Activated CD8-positive, alpha-beta T cell treated with anti-CD3 and anti-CD28 coated beads for 36 hours (primary cell): Measurements from ENCODE around the gene OR8A1. TPM values are rescaled to one million over a fixed set of nuclear protein-coding genes. Genes with fewer than 3 reads are reported as not detected.

Experiments
- ATAC-seq: fragments of 200-7000 bp; cut with Tn5 transposase; one replicate; pipeline ENCODE4 v1.10.0; 2021; ENCODE audit warnings: mild to moderate bottlenecking, moderate library complexity
- CTCF ChIA-PET: fragments of 350-600 bp; sonication (Branson Sonifier 250); formaldehyde crosslinking; loops from one replicate; lab custom pipeline; 2021; ENCODE audit warnings: antibody characterized with exemption; lab: Charles Lee
- POLR2A ChIA-PET: fragments of 350-600 bp; sonication (Branson Sonifier 250); formaldehyde crosslinking; loops from one replicate; lab custom pipeline; 2021; ENCODE audit warnings: antibody characterized with exemption; lab: Charles Lee
- DNase-seq: peaks from one replicate; pipeline ENCODE4 v3.0.0-alpha.2; 2020
- H3K27ac Mint-ChIP-seq: one replicate; pipeline ENCODE4 v1.8.0; 2021; ENCODE audit warnings: mild to moderate bottlenecking, mixed read lengths
- H3K27me3 Mint-ChIP-seq: one replicate; pipeline ENCODE4 v1.8.0; 2021; ENCODE audit warnings: mixed read lengths
- H3K36me3 Mint-ChIP-seq: one replicate; pipeline ENCODE4 v1.8.0; 2021; ENCODE audit warnings: low read depth, mixed read lengths
- H3K4me1 Mint-ChIP-seq: one replicate; pipeline ENCODE4 v1.8.0; 2021; ENCODE audit warnings: low read depth, mixed read lengths
- H3K4me3 Mint-ChIP-seq: one replicate; pipeline ENCODE4 v1.8.0; 2021; ENCODE audit warnings: mild to moderate bottlenecking, moderate library complexity, mixed read lengths
- H3K9me3 Mint-ChIP-seq: one replicate; pipeline ENCODE4 v1.8.0; 2021; ENCODE audit warnings: mixed read lengths
- intact Hi-C: fragments of 100-400 bp; cut with micrococcal nuclease; formaldehyde crosslinking; loops from one replicate; pipeline ENCODE4 v1.10.0; 2022
- total RNA-seq, 2 experiments: library from RNA; stranded (reverse); gene quantifications; one replicate each; pipeline ENCODE4 v1.2.3, GENCODE V29; 2021
- TF ChIP-seq, protein P1 (sequence below): fragments of 200-600 bp; IDR thresholded peaks from one replicate; pipeline ENCODE4 v1.8.0; 2022; ENCODE audit warnings: antibody characterized with exemption, mild to moderate bottlenecking

OR8A1 gene
- total RNA-seq, 2 experiments from 2014 or later: not detected

GRCh38 chr11:124536520-124536919, 33.3 kb upstream of the OR8A1 start:
- H3K9me3 Mint-ChIP-seq: no peaks in the 10 kb centered on the region
- peaks cover 13% of the 10 kb centered on the region for H3K27me3 Mint-ChIP-seq
- intact Hi-C loops: no loop called here
- CTCF ChIA-PET: no interaction called here
- H3K4me1 Mint-ChIP-seq: no peaks in the 10 kb centered on the region
- no peak for DNase-seq
- no peaks in the 10 kb centered on the region for H3K36me3 Mint-ChIP-seq
- no peak for ATAC-seq
- TF ChIP-seq, protein P1, sequence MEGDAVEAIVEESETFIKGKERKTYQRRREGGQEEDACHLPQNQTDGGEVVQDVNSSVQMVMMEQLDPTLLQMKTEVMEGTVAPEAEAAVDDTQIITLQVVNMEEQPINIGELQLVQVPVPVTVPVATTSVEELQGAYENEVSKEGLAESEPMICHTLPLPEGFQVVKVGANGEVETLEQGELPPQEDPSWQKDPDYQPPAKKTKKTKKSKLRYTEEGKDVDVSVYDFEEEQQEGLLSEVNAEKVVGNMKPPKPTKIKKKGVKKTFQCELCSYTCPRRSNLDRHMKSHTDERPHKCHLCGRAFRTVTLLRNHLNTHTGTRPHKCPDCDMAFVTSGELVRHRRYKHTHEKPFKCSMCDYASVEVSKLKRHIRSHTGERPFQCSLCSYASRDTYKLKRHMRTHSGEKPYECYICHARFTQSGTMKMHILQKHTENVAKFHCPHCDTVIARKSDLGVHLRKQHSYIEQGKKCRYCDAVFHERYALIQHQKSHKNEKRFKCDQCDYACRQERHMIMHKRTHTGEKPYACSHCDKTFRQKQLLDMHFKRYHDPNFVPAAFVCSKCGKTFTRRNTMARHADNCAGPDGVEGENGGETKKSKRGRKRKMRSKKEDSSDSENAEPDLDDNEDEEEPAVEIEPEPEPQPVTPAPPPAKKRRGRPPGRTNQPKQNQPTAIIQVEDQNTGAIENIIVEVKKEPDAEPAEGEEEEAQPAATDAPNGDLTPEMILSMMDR: no peak
- POLR2A ChIA-PET: no interaction called here
- H3K4me3 Mint-ChIP-seq: no peak overlapping the region
- H3K27ac Mint-ChIP-seq: no peak overlapping the region

- ChIA-PET CTCF (no interaction called here), POLR2A (no interaction called here)
- Mint-ChIP-seq H3K27me3 (peaks cover 14% of the 10 kb centered on the region), H3K36me3 (no peaks in the 10 kb centered on the region), H3K4me3 (no peak overlapping the region), H3K4me1 (no peaks in the 10 kb centered on the region), H3K27ac (no peak overlapping the region), H3K9me3 (no peaks in the 10 kb centered on the region)
- no peak for DNase-seq
- TF ChIP-seq, protein P1: no peak
- ATAC-seq: no peak
- intact Hi-C loops: no loop called here
Observed at GRCh38 chr11:124538019-124538418, 31.8 kb upstream of the OR8A1 start.

- Mint-ChIP-seq H3K9me3 (no peaks in the 10 kb centered on the region), H3K27ac (no peak overlapping the region), H3K4me3 (no peak overlapping the region), H3K27me3 (peaks cover 12% of the 10 kb centered on the region), H3K36me3 (no peaks in the 10 kb centered on the region), H3K4me1 (no peaks in the 10 kb centered on the region)
- TF ChIP-seq, protein P1: no peak
- CTCF ChIA-PET: no interaction called here
- ATAC-seq (no peak), DNase-seq (no peak)
- intact Hi-C loops: no loop called here
- POLR2A ChIA-PET: no interaction called here
Observed at GRCh38 chr11:124541204-124541603, 28.6 kb upstream of the OR8A1 start.

GRCh38 chr11:124543145-124543544, 26.7 kb upstream of the OR8A1 start:
- no peaks in the 10 kb centered on the region for H3K9me3 Mint-ChIP-seq
- peaks cover 9% of the 10 kb centered on the region for H3K27me3 Mint-ChIP-seq
- H3K27ac Mint-ChIP-seq: no peak overlapping the region
- POLR2A ChIA-PET: no interaction called here
- no peaks in the 10 kb centered on the region for H3K4me1 Mint-ChIP-seq
- H3K4me3 Mint-ChIP-seq: no peak overlapping the region
- TF ChIP-seq, protein P1: no peak
- no peaks in the 10 kb centered on the region for H3K36me3 Mint-ChIP-seq
- no peak for ATAC-seq
- intact Hi-C loops: no loop called here
- no peak for DNase-seq
- CTCF ChIA-PET: interaction anchor here (2.1 kb wide), 1 partner anchor 13 kb away, joined by 5 read pairs; no protein-coding TSS in a partner anchor

DNA sequence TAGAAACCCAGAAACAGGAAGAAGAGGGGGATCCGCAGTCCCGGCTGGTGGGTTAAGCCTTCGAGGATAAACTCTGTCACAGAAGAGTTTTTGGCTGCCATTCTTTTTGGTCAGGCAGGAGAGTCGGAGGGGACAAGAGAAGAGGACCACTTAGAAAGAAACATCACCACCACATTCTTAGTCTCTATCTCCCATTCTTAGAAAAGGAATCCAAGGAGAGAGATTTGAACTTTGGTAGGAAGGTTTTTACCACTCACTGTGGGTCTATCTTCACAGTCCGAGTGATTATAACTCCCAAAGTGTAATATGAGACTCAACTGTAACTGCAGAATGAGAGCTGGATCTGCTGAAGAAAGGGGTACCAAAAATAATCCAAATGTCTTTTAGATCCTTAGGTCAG, 26.2 kb upstream of the OR8A1 start, which contains the start of gene OR8B12:
Gene OR8B12 (minus strand): TSS at position 101 of the 400 bp plus-strand sequence. CDS start 0 bp downstream, at position 101.
- DNase-seq: no peak

More for the DNA sequence above, 26.2 kb upstream of the OR8A1 start, which contains the start of gene OR8B12:
- TF ChIP-seq, protein P1: no peak
- Mint-ChIP-seq H3K27ac (no peak within 1 kb of the TSS), H3K27me3 (peaks cover 9% of the 10 kb centered on the region), H3K9me3 (no peaks in the 10 kb centered on the region), H3K36me3 (no peaks in the 10 kb centered on the region), H3K4me3 (no peak within 1 kb of the TSS), H3K4me1 (no peaks in the 10 kb centered on the region)
- no peak for ATAC-seq
- intact Hi-C loops: no loop called here
- ChIA-PET POLR2A (no interaction called here), CTCF (interaction anchor here (2.1 kb wide), 1 partner anchor 13 kb away, joined by 5 read pairs; no protein-coding TSS in a partner anchor)
